DMS114 treated with DMSO at 0.1 percent for 48 hours (cell line): ENCODE measurements around the gene GNAQ.

Experiments used
- DNase-seq: peaks from one replicate; lab custom pipeline; 2025; ENCODE audit not compliant: unreplicated experiment; lab: John Stamatoyannopoulos, UW

The GNAQ gene

DNA sequence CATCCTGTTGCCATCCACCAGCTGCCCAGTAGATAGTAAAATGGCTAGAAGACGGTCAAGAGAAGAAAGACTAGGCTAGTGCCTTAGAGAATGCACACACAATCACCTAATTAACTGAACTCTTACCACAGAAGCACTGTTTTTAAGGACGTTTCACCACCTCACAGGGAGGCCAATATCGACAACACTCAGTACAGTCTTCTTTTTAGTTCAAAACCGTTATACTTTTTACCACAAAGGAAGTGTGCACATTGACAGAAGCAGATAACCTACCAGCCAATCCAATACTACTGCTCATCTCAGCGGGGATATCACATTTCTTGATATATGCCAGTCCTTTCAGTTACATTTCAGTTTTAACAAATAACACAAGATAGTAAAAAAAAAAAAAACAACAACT is 122.3 kb downstream of the GNAQ start:
- DNase-seq: no peak

DNA sequence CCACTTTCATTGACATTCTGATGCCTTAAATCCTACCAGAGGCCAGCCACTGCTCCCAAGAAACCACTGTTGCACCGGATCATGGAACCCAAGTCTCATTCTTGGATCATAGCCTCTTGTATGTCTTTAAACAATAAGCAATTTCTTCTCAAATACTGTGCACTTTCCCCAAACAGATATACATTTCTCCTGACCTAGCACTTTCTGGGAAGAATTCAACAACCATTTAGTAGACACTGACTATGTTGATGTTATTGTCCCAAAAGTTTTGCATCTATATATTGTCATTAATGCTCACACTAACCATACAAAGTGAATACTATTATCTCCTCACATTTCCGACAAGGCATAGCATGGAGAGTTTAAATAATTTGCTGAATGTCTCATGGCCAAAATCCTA is 123.3 kb downstream of the GNAQ start:
- no peak for DNase-seq

DNA sequence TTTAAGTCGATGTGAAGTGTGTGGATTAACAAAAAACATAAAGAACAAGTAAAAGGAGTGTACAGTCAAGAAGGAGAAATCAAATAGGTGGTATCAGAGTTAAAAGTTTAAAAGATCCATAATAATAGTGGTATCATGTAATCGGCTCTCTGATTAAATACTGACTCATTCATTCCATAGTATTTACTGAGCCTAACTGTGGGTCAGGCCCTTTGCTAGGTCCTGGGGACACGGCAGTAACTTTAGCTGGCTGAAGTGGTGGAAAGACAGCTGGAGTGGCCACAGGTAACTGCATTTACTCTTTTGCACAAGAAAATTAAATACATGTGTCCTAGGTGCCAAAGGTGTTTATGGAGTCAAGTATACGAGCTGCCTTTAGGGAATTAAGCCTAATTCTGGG is 124.0 kb downstream of the GNAQ start:
- no peak for DNase-seq

DNA sequence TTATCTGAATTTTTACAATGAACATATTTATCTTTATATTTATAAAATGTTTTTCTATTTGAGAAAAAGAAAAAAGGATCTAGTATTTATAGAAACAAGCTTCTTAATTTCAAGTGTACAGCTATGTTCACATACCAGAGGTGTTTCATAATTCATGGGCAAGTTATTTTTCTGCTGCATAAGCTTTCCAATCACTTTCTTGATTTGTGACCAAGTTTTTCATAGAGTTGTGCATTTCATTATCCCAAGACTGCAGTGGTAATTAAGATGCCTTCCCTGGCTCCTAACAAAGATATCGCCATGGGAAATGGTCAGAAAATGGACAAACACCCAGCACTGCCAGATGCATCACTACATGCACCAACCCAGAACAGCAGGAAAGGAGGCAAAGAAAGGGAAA is 124.6 kb downstream of the GNAQ start:
- DNase-seq: no peak

DNA sequence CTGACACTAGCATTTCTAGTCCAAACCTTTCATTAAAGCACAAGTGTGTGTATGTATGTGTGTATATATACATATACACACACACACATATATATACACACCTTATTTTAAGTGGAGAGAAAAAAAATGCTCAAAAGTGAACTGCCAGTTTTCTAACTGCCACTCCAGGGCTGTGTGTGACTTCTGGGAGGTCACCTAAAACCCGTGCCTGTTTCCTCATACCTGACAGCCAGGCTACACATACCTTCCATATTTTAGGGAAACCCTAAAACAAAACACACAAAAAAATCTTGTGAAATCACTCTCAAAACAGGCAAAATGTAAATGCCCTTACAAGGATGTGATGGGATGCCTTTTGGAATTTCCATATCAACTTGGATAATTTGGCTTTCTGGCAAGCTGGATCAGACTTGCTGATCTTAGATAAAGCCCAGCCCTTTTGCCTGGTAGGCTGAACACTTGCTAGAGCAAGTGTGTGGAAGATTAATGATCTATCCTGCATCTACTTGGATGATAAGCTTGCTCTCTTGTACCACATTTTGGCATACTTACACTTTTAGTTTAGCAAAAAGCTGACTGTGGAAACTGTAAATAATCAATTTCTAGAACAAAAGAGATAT is 127.8 kb downstream of the GNAQ start:
- no peak for DNase-seq

DNA sequence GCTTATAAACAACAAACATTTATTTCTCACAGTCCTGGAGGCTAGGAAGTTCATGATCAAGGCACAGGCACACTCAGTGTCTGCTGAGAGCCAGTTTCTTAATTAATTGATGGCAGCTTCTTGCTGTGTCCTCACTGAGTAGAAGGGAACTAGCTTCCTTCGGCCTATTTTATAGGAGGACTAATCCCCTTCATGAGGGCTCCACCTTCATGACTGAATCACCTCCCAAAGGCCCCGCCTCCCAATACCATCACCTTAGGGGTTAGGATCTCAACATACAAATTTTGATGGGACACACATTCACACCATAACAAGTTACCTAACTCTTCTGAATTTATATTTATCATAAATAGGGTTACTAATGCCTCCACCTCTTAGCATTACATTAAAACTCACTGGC is 129.8 kb downstream of the GNAQ start:
- DNase-seq: no peak

DNA sequence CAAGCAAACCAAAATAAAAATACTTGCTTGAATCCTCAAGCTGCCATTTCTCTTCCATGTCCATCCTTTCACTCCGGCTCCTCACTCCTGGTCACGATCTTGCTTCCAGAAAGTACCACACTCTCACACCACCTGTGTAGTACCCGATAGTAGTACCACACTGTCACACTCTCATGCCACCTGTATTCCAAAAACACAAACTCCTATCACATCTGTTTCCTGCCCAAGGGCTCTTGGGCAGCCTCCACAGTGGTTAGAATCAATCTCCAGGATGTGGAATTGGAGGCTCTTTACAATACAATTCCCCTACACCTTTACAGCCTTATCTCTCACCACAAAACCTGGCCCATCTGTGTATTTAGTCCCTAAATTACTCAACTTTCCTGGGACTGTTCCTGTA is 130.6 kb downstream of the GNAQ start:
- no peak for DNase-seq

DNA sequence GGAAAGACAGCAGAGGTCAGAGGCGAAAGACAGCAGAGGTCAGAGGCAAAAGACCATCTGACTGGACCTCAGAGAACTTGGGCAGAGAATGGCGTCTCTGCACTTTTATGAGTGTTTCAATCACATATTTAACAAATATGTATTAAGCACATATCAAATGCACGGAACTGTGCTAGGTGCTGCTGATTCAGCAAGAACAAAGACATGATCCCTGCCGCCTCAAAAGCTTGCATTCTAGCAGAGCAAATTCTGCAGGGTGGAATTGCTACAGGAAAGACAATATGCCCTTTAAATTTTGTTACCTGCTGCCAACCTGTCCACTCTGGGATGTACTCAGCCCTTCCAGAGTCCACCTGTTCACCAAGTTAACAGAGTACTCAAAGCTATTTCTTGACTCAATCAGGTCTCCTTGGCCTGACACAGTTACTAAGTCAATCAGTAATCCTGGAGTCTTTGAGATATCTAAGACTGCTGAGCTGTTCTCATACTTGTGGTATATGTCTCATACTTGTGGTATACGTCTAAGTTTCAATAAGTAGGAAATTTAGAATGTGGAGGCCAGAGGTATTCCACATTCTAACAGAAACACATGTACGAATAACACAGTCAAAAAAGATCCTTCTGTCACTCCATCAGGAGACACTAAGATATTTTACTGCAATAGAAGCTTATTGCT is 131.8 kb downstream of the GNAQ start:
- no peak for DNase-seq

DNA sequence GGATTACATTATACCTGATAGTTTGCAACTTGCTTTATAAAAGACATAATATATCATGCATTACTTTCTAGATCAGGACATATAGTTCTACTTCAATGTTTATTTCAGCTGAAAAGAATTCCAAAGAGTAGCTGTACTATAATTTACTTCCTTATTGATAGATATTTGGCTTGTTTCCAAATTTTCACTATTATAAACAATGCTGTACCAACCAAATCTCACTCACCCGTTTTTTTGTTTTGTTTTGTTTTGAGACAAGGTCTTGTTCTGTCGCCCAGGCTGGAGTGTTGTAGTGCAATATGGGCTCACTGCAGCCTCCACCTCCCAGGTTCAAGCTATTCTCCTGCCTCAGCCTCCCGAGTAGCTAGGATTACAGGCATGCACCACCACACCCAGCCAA is 132.7 kb downstream of the GNAQ start:
- DNase-seq: no peak

DNA sequence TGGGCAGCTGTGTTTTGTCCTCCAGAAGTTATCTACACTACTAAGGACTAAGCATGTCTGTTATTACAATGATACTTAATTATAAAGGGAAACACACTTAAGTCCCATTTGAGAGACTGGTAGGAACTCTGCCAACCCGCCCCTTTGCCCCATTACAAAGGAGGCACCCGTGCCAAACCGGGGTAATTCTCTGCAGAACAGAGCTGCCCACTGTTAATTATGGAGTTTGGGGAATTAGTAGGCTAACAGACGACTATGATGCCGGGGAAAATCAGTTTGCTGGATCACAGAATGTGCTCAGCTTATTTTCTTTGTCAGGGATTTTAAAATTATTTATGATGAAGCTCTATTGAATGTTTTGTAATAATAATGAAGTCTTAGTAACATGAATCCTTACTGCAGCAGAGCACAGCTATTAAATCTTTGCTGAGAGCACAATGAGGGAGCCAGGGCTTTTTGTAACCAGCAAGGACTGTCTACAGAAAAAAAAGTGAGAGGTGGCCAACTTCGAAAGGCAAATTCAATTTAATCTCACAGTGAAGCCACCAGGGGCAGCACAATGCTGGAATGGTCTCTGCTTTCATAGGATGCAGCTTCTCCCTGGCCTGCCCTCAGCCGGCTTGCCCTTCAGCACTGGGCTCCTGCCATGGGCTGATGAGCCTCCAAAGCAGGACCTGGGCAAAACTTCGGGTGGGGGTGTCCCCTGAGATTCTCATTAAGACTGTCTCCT is 134.5 kb downstream of the GNAQ start:
- no peak for DNase-seq

DNA sequence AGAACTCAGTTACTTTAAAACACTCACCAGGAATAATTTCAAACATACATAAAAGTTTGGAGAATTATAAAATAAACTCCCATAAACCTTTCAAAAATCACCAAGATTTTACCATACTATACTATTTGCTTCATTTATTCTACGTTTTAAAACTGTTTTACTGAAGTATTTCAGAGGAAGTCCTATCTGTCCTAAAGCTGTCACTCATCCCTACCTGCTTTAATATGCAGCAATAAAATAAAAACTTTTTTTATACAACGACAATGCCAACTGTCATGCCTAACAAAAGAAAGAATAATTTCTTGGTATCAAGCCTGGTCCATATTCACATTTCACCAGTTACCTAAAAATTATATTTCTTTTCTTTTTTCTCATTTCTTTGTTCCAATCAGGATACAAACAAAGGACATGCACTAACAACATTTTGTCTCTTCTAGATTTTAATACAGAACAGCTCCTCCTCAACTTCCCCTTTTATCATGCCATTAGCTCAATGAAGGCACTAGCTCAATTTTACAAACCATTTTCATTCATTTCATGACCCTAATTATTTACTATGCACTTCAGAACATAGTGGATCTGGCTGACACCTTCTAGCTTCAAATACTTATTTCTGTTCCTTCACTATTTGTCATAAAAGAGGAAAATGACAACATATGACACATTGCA is 135.2 kb downstream of the GNAQ start:
- DNase-seq: no peak

DNA sequence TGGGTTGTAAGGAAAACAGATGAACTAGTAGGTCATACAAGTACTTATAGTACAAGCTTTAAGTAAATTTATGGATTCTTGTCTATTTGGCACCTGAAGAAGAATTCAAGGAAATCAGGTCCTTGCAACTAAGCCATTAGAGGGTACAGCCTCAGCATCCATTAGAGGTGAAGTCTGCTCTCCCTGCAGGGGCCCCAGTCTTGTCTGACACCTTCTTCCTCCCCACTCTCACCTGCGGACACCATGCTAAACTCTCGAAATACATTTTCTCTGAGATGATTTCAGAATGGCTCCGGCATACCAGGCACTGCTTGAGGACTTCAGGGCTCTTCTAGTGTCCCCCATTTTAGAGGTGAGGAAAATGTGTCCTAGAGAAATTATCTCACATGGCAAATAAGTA is 137.9 kb downstream of the GNAQ start:
- DNase-seq: no peak

DNA sequence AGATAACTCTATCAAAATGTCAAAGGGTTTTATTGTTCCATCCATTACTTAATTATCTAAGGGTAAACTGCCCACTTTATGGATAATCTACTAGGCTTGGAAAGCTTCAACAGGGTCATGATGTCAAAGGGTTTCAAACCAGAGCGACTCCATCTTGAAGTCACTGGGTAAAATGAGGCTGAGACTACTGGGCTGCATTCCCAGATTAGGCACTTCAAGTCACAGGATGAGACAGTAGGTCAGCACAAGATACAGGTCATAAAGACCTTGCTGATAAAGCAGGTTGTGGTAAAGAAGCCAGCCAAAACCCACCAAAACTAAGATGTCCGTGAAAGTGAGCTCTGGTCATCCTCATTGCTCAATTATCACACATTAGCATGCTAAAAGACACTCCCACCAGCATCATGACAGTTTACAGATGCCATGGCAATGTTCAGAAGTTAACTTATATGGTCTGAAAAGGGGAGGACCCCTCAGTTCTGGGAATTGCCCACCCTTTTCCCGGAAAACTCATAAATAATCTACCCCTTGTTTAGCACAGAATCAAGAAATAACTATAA is 138.6 kb downstream of the GNAQ start:
- no peak for DNase-seq

DNA sequence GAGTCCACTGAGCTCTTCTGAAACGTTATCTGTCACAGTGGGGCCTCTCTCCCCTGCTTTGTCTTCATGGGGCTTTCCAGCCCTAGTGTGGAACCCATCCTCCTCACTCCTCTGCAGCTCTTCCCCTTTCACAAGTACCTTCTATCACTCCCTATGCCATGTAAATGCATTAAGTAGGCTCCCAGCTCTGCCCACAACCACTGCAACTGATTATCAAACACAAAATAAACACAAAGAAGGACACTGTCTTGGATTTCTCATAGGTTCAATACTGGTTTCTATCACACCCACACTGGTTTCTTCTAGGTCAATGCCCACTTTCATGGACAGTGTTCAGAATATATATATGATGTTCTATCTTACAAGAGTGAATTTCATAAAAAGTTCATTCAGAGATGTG is 139.4 kb downstream of the GNAQ start:
- no peak for DNase-seq

DNA sequence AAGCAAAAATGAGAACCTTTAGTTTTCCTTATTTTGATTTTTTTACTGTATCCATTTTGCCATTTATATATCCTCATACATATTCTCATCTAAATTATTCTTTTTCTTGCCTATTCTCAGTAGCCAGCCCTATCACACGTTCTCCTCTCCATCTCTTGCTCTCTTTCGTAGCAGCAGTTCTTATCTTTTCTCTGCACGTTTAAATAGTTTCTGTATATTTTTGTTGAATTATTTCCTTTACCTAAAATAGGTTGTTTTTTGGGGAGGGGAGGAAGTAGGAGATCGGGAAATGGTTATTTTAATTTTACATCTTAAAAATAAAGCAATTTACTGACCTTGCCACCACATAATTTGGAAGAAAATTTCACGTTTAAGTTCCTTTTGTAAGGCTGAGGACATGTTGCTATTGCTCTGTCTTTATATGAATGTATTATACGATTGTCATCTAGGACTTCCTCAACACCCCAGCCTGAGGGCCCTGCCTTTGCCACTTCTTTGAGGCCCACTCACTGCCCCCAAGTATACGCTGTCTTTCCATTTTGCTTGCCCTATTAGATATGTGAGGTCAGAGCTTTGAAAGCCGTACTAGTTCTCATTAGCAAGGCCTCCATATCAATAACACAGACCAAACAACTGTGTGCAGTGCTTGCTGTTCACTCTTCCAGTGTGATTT is 140.3 kb downstream of the GNAQ start:
- no peak for DNase-seq

DNA sequence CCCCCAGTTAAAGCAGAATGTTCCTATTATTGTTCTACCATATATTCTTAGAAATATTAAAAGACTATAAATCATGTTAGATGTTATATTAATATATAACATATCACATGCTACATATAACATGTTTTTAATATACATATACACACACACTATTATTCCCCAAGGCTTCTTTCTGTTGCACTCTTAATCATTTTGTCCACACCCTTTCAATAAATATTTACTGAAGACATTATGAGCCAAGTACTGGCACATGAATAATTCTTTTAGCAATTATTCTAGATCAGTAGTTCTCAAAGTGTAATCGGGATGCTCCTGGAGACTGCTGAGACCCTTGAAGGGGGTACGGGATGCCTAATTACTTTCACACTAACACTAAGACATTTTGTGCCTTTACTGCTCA is 143.9 kb downstream of the GNAQ start:
- no peak for DNase-seq

DNA sequence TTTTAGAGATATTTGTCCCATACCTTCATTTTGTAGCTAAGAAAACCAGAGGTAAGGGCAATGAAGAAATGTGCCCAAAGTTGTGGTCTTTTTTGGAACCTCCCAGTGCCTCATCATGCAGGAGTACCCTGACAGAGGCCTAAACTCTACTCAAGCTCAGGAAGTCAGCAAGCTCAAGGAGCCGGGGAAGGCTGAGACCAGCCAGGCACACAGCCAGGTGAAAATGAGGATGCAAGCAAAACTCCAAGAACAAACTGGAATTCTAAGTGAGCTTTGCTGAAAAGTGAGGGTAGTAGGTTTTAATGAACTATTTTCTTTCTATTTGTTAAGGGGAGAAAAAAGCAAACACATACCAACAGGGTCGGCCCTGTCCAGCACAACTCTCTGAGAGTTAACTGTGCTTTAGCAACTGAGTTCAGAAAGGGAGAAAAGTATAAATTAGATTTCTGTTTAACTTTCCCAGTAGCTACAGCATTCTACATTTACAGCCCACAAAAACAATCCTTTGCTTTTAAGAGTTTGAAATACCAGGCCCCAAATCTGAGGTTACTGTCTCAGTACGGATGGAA is 146.4 kb downstream of the GNAQ start:
- DNase-seq: no peak

DNA sequence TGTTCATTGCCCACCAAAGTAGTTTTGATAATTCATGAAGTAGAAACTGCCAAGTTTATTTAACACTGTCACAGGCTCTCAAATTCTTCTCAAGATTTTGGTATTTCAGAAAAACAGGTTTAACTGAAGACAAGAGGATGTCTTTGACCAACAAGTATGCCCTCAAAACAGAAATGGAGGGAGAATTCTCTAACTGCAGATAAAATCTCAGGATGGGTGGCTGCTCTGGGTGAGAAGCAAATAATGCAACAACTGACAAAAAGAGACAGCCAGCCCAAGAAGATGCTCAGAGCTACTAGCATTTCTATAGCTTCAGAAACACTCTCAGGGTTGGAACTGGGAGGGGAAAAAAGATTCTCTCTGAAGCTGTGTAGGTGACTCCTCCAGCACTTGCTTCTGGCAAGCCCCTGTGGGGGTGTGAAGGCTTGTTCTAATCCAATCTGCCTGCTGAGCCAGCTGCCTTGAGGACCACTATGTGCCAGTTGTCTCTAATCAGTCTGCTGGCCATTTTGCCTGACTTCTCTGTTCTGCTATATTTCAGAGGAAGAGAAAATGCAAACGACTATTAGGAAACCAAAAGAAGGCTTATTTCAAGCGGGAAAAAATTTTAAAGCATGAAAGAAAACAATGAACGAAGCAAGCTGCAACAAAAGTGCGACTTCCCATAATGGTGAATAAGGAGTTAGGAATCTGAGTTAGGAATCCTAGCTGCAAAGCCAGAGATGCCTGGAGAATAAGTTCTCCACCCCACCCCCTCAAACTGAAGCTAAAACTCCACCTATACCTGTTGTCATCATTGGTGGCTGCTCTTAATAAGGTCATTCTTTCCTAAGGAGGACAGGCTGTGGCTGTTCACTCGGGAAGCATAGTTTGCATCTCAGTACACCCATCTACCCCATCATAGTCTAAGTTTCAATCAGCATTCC is 147.5 kb downstream of the GNAQ start:
- DNase-seq: no peak

DNA sequence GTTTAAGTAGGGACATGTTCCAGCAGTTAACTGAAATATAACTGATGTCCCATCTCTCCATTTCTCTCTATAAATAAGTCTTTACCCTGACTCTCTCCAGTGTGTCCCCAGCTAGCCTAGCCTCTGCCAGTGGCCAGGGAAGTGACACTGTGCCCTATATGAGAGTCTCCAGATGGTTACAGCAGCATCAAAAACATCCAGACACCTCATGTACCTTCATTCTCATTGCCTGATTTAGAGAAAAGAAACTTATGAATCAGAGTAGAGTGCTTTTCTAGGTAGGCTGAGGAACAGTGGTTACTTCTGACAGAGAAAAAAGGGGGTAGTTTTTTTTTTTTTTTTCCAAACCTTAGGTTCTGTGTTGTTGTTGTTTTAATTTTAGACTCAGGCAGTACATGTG is 148.5 kb downstream of the GNAQ start:
- DNase-seq: no peak

DNA sequence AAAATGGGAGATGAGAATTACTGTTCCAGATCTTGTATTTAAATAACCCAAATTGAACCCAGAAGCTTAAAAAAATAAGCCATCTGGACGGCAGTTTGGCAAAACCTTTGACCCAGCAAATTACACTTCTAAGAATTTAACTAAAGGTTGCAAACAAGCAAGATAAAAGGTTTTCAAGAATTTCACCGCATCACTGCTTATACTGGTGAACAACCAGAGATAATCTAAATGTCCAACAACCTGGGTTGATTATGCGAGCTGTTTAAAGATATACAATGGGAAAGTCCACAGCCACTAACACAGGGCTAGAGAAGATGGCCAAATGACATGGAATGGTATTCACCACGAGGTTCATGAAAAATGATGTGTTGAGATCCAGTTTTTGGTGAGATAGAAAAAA is 149.3 kb downstream of the GNAQ start:
- DNase-seq: no peak
